Measurements from ENCODE around the gene SEMG1.

The SEMG1 gene

DNA sequence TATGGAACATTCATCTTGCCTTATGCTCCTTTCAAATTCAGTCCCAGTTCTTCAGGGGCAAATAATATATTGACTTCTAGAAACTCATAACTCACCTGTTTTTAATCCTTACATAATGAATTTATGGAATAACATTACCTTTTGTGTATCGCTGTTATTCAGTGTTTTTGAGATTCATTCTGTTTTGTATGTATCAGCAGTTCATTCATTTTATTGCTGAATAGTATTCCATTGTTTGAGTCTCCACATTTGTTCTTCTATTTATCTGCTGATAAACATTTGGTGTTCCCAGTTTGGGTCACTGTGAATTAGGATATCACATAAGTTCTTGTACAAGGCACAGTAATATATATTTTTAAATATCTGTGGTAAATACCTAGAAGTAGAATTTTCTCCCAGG lies 19.5 kb downstream of the SEMG1 start:
- no peak for DNase-seq

DNA sequence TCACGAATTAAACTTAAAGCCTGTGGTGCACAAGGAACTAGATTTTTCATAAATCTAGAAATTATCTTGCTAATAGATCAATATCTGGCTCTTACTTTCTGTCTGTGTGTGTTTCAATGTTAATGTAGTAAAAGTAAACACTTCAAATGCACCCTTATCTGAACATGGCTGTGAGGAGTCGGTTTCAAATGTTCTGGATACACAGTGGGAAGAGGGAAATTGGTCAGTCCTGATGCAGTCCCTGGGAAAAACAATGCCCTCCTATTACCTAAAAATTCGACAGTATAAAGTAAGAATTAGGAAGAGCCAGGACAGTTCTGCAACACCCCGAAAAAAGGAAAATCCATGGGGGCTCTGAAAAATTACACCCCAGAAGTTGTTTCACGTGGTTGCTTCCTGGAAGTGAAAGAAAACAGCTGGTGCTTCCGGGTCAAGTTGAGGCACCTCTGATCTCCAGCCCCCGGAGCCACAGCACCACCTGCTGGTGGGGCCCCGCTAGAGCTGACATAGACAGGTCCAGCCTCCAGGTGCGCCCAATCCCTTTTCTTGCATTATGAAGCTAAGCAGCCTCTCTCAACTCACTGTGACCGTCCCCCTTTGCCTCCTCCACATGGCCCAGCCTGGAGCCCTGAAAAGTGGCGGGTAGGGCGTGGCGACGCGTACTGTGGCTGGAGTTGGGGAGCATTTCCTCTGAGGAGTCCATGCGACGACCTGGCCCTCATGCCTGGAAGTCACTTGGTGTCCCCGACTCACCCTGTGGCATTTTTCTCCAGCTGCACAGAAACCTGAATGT lies 22.6 kb downstream of the SEMG1 start:
- DNase-seq, result peak; percentile 75

DNA sequence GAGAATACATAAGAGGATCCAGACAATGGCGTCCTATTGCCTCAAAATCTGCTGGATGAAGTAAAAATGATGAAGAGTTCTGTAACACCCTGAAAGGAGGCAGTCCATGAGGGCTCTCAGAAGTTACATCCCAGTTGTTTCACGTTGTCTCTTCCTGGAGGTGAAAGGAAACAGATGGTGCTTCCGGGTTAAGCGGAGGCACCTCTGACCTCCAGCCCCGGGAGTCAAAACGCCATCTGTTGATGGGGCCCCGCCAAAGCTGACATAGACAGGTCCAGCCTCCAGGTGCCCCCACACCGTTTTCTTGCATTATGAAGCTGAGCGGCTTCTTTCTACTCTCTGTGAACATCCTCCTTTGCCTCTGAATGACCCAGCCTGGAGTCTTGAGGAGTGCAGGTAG lies 23.8 kb downstream of the SEMG1 start:
- DNase-seq, result no peak

DNA sequence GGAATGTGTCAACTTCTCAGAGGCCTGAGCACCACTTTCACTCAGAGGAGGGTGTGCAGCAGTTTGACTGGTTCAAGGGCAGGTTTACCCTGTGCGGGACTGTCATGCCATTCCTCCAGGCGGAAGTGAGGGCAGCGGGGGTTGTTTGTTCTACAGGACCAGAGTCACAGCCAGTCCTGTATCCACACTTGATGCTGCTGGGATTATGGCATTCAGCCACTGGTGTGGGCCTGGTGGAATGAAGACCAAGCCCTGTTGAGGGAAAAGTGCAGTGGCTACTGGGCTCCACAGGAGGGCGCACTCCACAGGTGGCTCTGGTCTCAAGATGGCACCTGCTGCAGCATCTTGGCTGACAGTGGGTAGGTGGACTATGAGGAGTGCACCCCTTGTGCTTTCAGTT lies 29.2 kb downstream of the SEMG1 start:
- DNase-seq, result peak; percentile 6

DNA sequence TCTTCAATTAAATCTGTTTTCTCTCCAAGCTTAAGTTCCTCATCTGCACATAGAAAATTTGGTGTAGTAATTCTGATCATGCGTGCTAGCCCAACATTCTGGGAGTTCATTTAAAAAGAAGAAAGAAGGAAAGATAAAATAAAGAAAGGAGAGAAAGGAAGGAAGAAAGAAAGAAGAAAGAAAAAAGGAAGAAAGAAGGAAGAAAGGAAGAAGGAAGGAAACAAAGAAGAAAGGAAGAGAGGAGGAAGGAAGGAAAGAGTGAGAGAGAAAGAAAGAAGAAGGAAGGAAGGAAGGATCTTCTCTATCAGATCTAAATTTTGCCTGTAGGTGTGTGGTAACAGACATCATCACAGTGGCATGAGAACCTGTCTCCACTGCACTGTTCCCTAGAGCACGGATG lies 31.3 kb downstream of the SEMG1 start:
- no peak for DNase-seq

DNA sequence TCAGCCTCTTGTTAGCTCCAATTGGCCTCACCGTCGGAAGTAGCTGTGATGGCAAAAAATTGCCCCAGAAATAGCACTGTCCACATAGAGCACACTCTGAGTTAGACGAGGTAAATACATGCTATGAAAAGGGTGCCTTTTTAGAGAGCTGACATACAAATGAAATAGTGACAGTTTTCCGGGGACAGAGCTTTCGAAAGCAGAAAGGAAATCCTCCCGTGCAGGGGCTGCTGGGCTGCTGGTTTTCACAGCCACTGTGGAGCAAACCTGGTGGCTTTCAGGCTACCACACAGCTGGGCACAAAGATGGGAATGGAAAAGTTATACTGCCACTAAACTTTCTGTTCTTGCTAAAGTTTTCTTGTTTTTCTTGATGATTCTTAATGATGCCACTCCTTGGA lies 39.3 kb downstream of the SEMG1 start:
- DNase-seq, result no peak

DNA sequence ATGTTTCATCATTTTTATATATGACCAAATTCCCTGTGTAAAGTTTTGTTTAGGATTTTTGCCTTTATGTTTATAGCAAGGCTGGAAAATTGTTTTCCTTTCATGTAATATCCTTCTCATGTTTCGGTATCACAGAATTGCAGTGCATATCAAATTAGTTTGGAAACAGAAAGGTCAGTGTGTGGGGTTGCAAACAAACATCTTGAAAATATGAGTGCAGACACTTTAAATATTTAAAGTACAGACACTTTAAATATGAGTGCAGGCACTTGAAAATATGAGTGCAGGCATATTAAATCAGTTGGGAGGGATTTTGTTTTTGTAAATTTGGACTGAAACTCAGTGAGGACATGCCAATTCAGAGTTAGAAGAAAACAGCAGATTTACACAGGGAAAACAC lies 41.0 kb downstream of the SEMG1 start:
- no peak for DNase-seq

DNA sequence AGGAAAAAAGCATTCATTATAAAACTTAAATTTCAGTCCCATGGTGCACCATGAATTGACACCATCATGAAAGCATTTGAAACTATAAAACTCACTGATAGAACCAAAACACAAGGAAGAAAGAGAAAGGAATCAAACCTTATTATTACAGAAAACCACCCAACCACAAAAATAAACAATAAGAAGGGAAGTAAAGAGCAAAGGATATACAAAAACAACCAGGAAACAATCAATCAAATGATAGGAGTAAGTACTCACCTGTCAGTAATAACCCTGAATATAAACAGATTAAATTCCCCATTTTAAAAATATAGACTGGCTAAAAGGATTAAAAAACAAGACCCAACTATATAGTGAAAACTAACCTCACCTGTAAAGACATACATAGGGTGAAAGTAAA lies 41.8 kb downstream of the SEMG1 start:
- no peak for DNase-seq

DNA sequence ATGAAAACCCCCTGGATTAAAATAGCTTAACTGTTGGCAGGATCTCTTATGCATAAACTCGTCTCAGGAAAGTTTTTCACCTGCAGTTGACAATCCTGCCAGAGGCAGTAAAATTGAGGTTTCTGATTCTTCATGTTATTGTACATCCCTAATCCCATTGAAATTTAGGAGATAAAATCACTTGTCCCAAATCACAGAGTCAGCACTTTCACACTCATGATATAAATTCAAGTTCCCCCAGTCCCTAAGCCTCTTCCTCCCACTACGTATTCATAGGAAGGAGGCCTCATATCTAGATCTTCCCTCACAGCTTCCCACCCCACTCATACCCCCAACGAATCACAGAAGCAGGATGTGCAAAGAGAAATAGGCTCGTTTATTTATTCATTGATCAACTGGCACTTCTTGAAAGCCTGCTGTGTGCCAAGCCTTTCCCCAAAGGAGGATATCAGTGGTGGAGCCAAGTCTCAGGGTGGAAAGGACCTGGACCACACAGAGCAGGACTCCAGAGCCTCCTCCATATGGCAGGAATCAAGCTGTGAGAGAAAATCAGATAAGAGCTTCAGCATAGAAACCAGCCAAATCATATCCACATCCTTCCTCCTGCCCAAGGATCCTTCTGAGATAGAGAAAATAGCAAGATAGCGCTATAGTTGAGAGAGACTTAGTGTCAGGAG lies 45.2 kb downstream of the SEMG1 start:
- no peak for DNase-seq

DNA sequence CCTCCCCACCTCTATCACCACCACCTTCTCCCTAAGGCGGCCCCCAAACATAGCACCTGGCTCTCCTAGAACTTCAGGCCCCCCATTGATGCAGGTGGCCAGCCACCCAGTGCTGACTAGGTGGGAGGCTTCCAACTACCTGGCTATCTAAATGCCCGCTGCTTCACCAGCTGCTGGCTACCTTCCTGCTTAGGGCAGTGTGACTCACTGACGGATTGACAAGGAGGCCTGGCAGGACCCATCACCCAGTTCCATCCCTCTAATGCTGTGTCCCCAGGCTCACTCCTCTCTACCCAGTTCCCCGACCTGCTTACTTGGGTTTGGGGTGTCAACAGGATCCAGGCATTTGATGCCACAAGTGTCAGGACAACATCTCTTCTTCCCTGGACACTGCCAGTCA lies 46.4 kb downstream of the SEMG1 start:
- no peak for DNase-seq

DNA sequence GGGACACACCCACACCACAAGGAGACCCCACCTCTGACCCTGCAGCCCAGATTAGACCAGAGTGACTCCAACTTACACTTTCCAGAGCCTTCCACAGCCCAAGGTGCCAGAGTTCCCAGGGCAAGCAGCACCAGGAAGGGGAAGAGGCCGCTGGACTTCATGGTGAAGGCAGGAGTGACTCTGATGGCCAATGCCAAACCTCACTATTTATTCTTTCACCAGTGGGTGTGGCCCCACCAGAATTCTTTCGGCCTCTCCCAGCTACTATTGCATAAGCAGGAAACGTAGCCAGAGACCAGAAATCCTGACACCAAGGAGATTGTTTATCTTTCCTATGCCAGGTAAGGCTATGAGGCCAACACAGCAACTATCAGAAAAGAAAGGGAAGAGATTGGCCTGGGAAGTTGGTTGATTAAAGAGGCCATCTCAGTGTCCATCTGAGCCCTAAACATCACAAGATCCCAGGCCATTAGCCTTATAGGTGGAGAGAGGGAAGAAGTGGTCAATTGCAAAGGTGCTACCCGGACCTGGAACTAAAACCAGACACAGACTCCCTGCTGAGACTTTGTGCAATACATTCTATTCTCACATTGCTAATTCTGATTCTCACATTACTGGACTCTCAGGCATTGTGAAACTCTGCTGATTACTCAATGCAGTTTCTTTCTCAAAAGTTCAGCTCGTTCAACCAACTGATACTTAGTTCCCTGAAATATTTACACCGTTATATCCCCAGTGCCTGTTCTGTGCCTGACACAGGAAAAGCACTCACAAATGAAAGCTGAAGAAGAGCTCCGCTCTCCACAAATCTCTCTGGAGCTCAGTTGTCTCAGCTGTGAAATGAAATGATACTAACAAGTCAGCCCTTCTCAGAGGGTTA lies 47.8 kb downstream of the SEMG1 start, which contains the start of gene SLPI:
SLPI (minus strand) TSS at position 182 of the 880 bp plus-strand sequence; CDS start at position 161, 21 bp downstream.
- no peak for DNase-seq

DNA sequence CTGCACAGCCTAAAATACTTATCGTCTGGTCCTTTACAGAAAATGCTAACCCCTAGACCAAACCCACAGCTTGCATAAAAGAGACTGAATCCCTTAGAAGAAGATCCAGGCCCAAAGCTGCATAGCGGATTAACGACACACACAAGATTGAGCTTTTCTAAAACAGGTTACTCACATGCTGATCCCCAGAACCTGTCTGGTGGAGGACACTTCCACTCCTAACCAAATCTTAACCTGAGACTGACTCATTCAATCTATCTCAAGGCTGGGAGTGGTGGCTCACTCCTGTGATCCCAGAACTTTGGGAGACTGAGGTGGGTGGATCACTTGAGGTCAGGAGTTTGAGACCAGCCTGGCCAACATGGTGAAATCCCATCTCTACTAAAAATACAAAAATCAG lies 50.3 kb downstream of the SEMG1 start:
- no peak for DNase-seq

DNA sequence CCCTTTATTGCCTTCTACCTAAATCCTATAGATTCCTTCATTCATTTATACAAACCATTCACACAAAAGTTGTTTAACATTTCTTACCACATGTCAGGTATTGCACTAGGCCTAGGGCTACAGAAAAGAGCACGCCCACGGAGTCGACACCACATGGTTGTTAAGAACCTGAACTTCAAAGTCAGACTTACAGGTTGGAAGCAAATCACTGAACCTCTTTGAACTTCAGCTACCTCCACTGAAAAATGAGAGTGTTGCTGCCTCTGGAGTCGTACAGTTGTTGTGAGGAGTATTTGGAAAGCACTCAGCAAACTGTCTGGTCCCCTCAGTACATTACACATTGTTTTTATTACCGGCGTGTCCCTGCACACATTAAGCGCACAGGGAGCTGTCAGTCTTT lies 50.9 kb downstream of the SEMG1 start:
- no peak for DNase-seq

DNA sequence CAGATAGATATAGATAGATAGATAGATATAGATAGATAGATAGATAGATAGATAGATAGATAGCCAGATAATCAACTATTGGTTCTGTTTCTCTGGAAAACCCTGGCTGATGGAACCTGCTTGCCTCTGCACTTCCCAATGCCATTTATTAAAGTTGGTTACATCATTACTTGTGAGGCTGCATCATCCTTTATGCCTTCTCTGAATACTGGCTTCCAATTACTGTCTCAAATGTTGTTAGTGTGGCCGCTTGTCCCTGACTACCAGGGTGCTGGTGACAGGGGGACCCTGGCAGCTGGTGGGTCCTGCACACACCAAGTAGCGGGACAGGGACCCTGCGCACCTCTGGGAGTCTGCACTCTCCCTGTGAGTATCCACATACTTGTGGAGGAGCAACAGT lies 51.4 kb downstream of the SEMG1 start:
- DNase-seq, result no peak

DNA sequence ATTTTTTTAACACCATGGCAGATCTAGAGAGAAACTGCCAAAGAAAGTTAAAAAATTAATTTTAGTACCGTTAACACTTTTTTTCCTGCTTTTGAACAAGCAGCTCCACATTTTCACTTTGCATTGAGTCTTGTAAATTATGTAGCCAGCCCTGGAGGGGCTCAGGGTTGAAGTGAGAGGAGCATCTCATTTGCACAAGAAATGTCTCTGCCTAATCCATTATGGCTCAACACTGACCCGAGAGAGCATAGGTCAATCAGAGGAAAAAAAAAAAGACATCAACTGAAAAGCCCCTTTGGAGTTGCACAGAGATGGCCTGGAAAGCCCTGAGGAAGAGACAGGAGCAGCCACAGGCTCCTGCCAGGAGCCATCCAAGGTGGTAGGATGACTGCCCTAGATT lies 51.8 kb downstream of the SEMG1 start:
- DNase-seq, result no peak
